ENCODE data around the gene TBL2.

DNA sequence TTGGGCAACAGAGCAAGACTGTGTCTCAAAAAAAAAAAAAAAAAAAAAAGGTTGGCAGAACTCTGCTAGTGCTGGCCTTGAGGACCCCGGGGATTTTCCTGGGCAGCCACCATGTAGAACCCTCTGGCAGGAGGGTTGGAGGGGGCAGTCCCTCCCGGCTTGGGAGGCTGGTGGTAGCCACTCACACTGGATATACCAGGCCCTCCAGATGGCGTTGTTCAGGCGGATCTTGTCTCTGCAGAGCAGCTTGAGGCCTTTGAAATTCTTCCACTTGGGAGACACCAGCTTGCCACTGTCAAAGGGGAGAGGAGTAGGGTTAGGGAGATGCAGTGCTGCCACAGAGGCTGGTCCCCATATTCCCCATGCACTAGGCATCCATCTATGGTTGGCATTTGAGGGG lies 37.5 kb upstream of the TBL2 start:
- TF ChIP-seq, protein P1, sequence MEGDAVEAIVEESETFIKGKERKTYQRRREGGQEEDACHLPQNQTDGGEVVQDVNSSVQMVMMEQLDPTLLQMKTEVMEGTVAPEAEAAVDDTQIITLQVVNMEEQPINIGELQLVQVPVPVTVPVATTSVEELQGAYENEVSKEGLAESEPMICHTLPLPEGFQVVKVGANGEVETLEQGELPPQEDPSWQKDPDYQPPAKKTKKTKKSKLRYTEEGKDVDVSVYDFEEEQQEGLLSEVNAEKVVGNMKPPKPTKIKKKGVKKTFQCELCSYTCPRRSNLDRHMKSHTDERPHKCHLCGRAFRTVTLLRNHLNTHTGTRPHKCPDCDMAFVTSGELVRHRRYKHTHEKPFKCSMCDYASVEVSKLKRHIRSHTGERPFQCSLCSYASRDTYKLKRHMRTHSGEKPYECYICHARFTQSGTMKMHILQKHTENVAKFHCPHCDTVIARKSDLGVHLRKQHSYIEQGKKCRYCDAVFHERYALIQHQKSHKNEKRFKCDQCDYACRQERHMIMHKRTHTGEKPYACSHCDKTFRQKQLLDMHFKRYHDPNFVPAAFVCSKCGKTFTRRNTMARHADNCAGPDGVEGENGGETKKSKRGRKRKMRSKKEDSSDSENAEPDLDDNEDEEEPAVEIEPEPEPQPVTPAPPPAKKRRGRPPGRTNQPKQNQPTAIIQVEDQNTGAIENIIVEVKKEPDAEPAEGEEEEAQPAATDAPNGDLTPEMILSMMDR (conservative IDR thresholded peaks at IDR 0.05; ENCODE audit: low read length): no peak; the same call in 1 of the 2 replicates
- no peak for TF ChIP-seq EZH2phosphoT487 (IDR thresholded peaks at IDR 0.05; ENCODE audit: borderline replicate concordance)
